ENCODE results near the gene RBM26.

RBM26 gene

GRCh38 chr13:79317856-79318255, 88.2 kb downstream of the RBM26 start:
- in situ Hi-C loops (cut with HindIII; ENCODE audit: low sequenced_read_pairs): no loop called here
- H3K4me3 ChIP-seq (ENCODE audit: low read depth, low read length): no peak overlapping the region
- DNase-seq (ENCODE audit: low read depth): no peak
- no peak for TF ChIP-seq CTCF (IDR thresholded peaks at IDR 0.05; ENCODE audit: low read depth, low read length, missing control alignments)

GRCh38 chr13:79314652-79315051, 91.4 kb downstream of the RBM26 start:
- DNase-seq (ENCODE audit: low read depth): no peak
- H3K4me3 ChIP-seq (ENCODE audit: low read depth, low read length): no peak overlapping the region
- in situ Hi-C loops (cut with HindIII; ENCODE audit: low sequenced_read_pairs): no loop called here
- no peak for TF ChIP-seq CTCF (IDR thresholded peaks at IDR 0.05; ENCODE audit: low read depth, low read length, missing control alignments)

- DNase-seq (ENCODE audit: low read depth): no peak
- no peak for TF ChIP-seq CTCF (IDR thresholded peaks at IDR 0.05; ENCODE audit: low read depth, low read length, missing control alignments)
Measured at GRCh38 chr13:79312340-79312855, 93.7 kb downstream of the RBM26 start.

GRCh38 chr13:79311386-79311785, 94.7 kb downstream of the RBM26 start:
- no peak overlapping the region for H3K4me3 ChIP-seq (ENCODE audit: low read depth, low read length)
- no peak for TF ChIP-seq CTCF (IDR thresholded peaks at IDR 0.05; ENCODE audit: low read depth, low read length, missing control alignments)
- in situ Hi-C loops (cut with HindIII; ENCODE audit: low sequenced_read_pairs): no loop called here
- DNase-seq (ENCODE audit: low read depth): no peak

More at GRCh38 chr13:79312340-79312855, 93.7 kb downstream of the RBM26 start:
- no peak overlapping the region for H3K4me3 ChIP-seq (ENCODE audit: low read depth, low read length)
- in situ Hi-C loops (cut with HindIII; ENCODE audit: low sequenced_read_pairs): no loop called here

- DNase-seq (ENCODE audit: low read depth): no peak
- in situ Hi-C loops (cut with HindIII; ENCODE audit: low sequenced_read_pairs): no loop called here
- no peak overlapping the region for H3K4me3 ChIP-seq (ENCODE audit: low read depth, low read length)
- no peak for TF ChIP-seq CTCF (IDR thresholded peaks at IDR 0.05; ENCODE audit: low read depth, low read length, missing control alignments)
Measured at GRCh38 chr13:79309690-79310089, 96.4 kb downstream of the RBM26 start.

- TF ChIP-seq CTCF (IDR thresholded peaks at IDR 0.05; ENCODE audit: low read depth, low read length, missing control alignments): no peak
- H3K4me3 ChIP-seq (ENCODE audit: low read depth, low read length): no peak overlapping the region
- in situ Hi-C loops (cut with HindIII; ENCODE audit: low sequenced_read_pairs): no loop called here
- DNase-seq (ENCODE audit: low read depth): no peak
Measured at GRCh38 chr13:79307866-79308298, 98.2 kb downstream of the RBM26 start.
